Mesendoderm (in vitro differentiated cells): Measurements from ENCODE around the gene MORF4L2.

Experiments used
- DNase-seq: peaks from one replicate; pipeline ENCODE4 v3.0.0; 2013
- H2AK5ac ChIP-seq: 2 replicates; pipeline ENCODE4 v1.6.1; 2013; ENCODE audit warnings: low read length, inconsistent platforms
- H2BK120ac ChIP-seq: 2 replicates; pipeline ENCODE4 v1.6.1; 2013; ENCODE audit warnings: low read depth, mild to moderate bottlenecking, low read length, moderate library complexity, mixed read lengths
- H2BK15ac ChIP-seq: replicated peaks from 2 replicates; pipeline ENCODE4 v1.6.1; 2013; ENCODE audit warnings: low read depth, mild to moderate bottlenecking, moderate library complexity
- H2BK5ac ChIP-seq: 2 replicates; pipeline ENCODE4 v1.6.1; 2013; ENCODE audit warnings: low read length, inconsistent platforms
- H3K18ac ChIP-seq: 2 replicates; pipeline ENCODE4 v1.6.1; 2013; ENCODE audit warnings: mild to moderate bottlenecking, low read length, mixed read lengths
- H3K23ac ChIP-seq: one replicate; pipeline ENCODE4 v1.6.1; 2013; ENCODE audit warnings: low read length
- H3K27ac ChIP-seq: 2 replicates; pipeline ENCODE4 v1.5.1; 2013; ENCODE audit warnings: low read depth, mild to moderate bottlenecking, inconsistent platforms, low read length, moderate library complexity
- H3K27me3 ChIP-seq: 2 replicates; pipeline ENCODE4 v1.6.1; 2013; ENCODE audit warnings: low read length, control low read depth, mild to moderate bottlenecking, inconsistent platforms; ENCODE audit not compliant: insufficient read depth, poor library complexity
- H3K36me3 ChIP-seq: 2 replicates; pipeline ENCODE4 v1.6.1; 2013; ENCODE audit warnings: low read length, inconsistent platforms; ENCODE audit not compliant: control insufficient read depth, insufficient read depth
- H3K4ac ChIP-seq: one replicate; pipeline ENCODE4 v1.6.1; 2013; ENCODE audit warnings: low read depth, mild to moderate bottlenecking, low read length, moderate library complexity
- H3K4me1 ChIP-seq: 2 replicates; pipeline ENCODE4 v1.6.1; 2013; ENCODE audit warnings: low read depth, low read length, inconsistent platforms; ENCODE audit not compliant: control insufficient read depth
- H3K4me2 ChIP-seq: 2 replicates; pipeline ENCODE4 v1.6.1; 2013; ENCODE audit warnings: low read length
- H3K4me3 ChIP-seq: 2 replicates; pipeline ENCODE4 v1.5.1; 2013; ENCODE audit warnings: mild to moderate bottlenecking, low read length
- H3K56ac ChIP-seq: one replicate; pipeline ENCODE4 v1.6.1; 2013; ENCODE audit warnings: low read length
- H3K79me1 ChIP-seq: 2 replicates; pipeline ENCODE4 v1.6.1; 2013; ENCODE audit warnings: low read length, inconsistent platforms
- H3K79me2 ChIP-seq: 2 replicates; pipeline ENCODE4 v1.6.1; 2013; ENCODE audit warnings: mild to moderate bottlenecking, low read length; ENCODE audit not compliant: control insufficient read depth, insufficient read depth
- H3K9ac ChIP-seq: 2 replicates; pipeline ENCODE4 v1.6.1; 2013; ENCODE audit warnings: low read length, inconsistent platforms
- H4K5ac ChIP-seq: one replicate; pipeline ENCODE4 v1.6.1; 2013; ENCODE audit warnings: low read length
- H4K8ac ChIP-seq: one replicate; pipeline ENCODE4 v1.6.1; 2013; ENCODE audit warnings: low read depth, mild to moderate bottlenecking, control low read depth, low read length, moderate library complexity
- WGBS: extraction: QIAGEN DNeasy Blood & Tissue Kit; methylation state at CpG from one replicate; pipeline ENCODE4 v1.1.7; 2013; ENCODE audit warnings: low lambda C conversion rate, missing lambda C conversion rate; ENCODE audit not compliant: insufficient coverage; ENCODE audit errors: extremely low coverage; 5-methylcytosine and 5-hydroxymethylcytosine counted together

Gene MORF4L2

DNA sequence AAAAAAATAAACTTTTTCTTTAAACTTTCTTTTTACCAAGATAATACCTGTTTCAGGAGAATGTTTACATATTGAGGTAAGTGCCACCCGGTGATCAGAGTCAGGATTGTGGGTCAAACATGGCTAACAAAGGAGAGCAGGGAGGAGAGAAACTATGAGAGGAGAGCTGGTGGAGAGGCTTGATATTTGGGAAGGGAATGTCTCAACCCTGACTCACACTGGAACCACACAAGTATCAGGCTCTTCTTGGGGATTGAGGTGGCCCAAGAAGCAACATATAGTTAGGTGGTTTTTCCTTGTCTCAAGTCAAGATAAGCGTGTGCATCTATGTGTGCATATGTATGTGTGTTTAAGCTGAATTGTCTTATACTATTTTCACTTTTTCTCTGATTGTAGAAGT, 51.1 kb downstream of the MORF4L2 start:
- H4K8ac ChIP-seq = no peak overlapping the region
- no peak overlapping the region for H4K5ac ChIP-seq
- no peaks in the 10 kb centered on the region for H3K4me1 ChIP-seq
- no peak overlapping the region for H3K4me2 ChIP-seq
- no peak overlapping the region for H2BK120ac ChIP-seq
- no peak overlapping the region for H2BK5ac ChIP-seq
- no CpG with 5 or more reads among the region's 2 CpGs for WGBS
- no peaks in the 10 kb centered on the region for H3K79me1 ChIP-seq
- H3K9ac ChIP-seq = no peak overlapping the region
- no peak overlapping the region for H3K56ac ChIP-seq
- H3K4me3 ChIP-seq = no peak overlapping the region
- H2AK5ac ChIP-seq = no peak overlapping the region
- no peaks in the 10 kb centered on the region for H3K27me3 ChIP-seq
- no peak overlapping the region for H3K23ac ChIP-seq
- no peaks in the 10 kb centered on the region for H3K36me3 ChIP-seq
- H2BK15ac ChIP-seq = no peak overlapping the region
- H3K4ac ChIP-seq = no peak overlapping the region
- no peak overlapping the region for H3K27ac ChIP-seq
- H3K79me2 ChIP-seq = no peaks in the 10 kb centered on the region
- no peak for DNase-seq
- H3K18ac ChIP-seq = no peak overlapping the region

DNA sequence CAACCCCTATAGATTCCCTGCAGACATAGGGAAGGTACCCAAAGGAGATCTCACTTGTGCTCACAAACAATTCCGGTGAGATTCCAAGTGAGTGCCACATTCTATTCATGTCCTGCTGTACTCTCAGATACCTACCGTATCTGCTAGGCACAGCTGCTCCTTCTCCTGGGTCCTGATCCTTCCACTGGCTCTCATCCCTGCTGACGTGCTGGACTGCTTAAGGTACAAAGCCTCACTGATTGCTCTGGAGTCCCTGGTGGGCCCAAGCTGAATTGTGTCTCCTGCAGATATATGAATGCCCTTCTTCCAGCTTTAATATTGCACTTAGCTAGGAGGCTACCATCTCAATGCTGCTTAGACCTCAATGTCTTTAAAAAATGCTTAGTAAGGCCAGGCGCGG, 55.4 kb downstream of the MORF4L2 start:
- Histone ChIP-seq H2AK5ac (no peak overlapping the region), H3K4ac (no peak overlapping the region), H4K5ac (no peak overlapping the region), H3K18ac (no peak overlapping the region), H4K8ac (no peak overlapping the region), H3K79me2 (no peaks in the 10 kb centered on the region), H3K27me3 (no peaks in the 10 kb centered on the region), H3K79me1 (no peaks in the 10 kb centered on the region), H2BK120ac (no peak overlapping the region), H3K56ac (no peak overlapping the region), H3K4me3 (no peak overlapping the region), H3K9ac (no peak overlapping the region), H3K36me3 (no peaks in the 10 kb centered on the region), H3K4me1 (no peaks in the 10 kb centered on the region), H3K27ac (no peak overlapping the region), H3K4me2 (no peak overlapping the region), H2BK5ac (no peak overlapping the region), H2BK15ac (no peak overlapping the region), H3K23ac (no peak overlapping the region)
- no peak for DNase-seq
- no CpG with 5 or more reads among the region's 5 CpGs for WGBS

DNA sequence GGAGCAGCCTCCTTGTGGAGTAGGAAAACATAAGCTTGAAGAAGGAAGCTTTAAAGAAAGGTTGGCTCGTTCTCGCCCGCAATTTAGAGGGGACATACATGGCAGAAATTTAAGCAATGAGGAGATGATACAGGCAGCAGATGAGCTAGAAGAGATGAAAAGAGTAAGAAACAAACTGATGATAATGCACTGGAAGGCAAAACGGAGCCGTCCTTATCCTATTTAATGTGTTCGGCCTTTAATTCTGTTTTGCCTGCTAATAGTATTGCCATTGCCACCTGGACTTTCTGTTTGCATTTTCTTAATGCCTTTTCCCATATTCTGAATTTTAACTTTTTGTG, 56.4 kb downstream of the MORF4L2 start:
- Histone ChIP-seq H2BK5ac (no peak overlapping the region), H3K36me3 (no peaks in the 10 kb centered on the region), H4K8ac (no peak overlapping the region), H3K27ac (no peak overlapping the region), H3K56ac (peak overlapping the region; percentile 64), H2BK120ac (no peak overlapping the region), H3K27me3 (no peaks in the 10 kb centered on the region), H3K18ac (no peak overlapping the region), H3K4me2 (no peak overlapping the region), H3K9ac (peak overlapping the region; percentile 48), H3K79me2 (no peaks in the 10 kb centered on the region), H3K4me1 (no peaks in the 10 kb centered on the region), H2BK15ac (no peak overlapping the region), H3K23ac (no peak overlapping the region), H3K4me3 (no peak overlapping the region), H3K79me1 (no peaks in the 10 kb centered on the region), H3K4ac (no peak overlapping the region), H2AK5ac (no peak overlapping the region), H4K5ac (no peak overlapping the region)
- no peak for DNase-seq
- WGBS = no CpG with 5 or more reads among the region's 6 CpGs

DNA sequence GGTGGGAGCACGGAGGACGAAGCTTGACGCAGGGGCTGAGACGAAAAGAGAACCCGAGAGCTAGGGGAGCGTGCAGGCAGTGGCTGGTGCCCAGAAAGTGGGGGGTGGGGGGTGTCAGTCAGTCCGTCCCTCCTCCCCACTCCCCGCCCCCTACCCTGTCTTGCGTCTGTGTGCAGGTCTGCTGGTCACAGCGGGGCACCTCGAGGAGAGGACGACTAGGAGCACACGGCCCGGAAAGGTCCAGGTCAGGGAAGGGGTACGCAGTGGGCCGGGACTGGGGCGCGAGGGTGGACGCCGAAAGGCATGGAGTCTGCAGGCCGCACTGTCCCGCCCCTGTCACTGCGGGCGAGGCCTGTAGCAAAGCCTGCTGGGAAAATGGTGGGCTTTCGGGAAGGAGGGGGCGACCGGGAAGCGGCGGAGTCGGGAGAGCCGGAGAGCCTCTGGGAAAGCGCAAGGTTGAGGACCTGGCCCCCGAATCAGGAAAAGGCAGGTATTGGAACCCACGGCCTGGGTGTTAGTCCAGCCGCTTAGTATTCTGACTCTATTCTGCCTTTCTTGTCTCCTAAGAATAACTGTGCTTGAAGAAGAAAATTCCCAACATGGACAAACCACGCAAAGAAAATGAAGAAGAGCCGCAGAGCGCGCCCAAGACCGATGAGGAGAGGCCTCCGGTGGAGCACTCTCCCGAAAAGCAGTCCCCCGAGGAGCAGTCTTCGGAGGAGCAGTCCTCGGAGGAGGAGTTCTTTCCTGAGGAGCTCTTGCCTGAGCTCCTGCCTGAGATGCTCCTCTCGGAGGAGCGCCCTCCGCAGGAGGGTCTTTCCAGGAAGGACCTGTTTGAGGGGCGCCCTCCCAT, 57.0 kb downstream of the MORF4L2 start:
- Histone ChIP-seq H2BK120ac (no peak overlapping the region), H3K36me3 (no peaks in the 10 kb centered on the region), H4K8ac (no peak overlapping the region), H2BK5ac (no peak overlapping the region), H3K23ac (no peak overlapping the region), H3K4me1 (no peaks in the 10 kb centered on the region), H3K79me2 (no peaks in the 10 kb centered on the region), H3K27ac (peak overlapping the region; percentile 89), H3K4me2 (peak overlapping the region; percentile 67), H3K27me3 (no peaks in the 10 kb centered on the region), H3K18ac (peak overlapping the region; percentile 68), H3K4me3 (peak overlapping the region; percentile 61), H3K9ac (peak overlapping the region; percentile 83), H2AK5ac (no peak overlapping the region), H3K4ac (no peak overlapping the region), H2BK15ac (no peak overlapping the region), H4K5ac (no peak overlapping the region), H3K79me1 (no peaks in the 10 kb centered on the region), H3K56ac (peak overlapping the region; percentile 89)
- WGBS = no CpG with 5 or more reads among the region's 49 CpGs
- peak; percentile 88 for DNase-seq

DNA sequence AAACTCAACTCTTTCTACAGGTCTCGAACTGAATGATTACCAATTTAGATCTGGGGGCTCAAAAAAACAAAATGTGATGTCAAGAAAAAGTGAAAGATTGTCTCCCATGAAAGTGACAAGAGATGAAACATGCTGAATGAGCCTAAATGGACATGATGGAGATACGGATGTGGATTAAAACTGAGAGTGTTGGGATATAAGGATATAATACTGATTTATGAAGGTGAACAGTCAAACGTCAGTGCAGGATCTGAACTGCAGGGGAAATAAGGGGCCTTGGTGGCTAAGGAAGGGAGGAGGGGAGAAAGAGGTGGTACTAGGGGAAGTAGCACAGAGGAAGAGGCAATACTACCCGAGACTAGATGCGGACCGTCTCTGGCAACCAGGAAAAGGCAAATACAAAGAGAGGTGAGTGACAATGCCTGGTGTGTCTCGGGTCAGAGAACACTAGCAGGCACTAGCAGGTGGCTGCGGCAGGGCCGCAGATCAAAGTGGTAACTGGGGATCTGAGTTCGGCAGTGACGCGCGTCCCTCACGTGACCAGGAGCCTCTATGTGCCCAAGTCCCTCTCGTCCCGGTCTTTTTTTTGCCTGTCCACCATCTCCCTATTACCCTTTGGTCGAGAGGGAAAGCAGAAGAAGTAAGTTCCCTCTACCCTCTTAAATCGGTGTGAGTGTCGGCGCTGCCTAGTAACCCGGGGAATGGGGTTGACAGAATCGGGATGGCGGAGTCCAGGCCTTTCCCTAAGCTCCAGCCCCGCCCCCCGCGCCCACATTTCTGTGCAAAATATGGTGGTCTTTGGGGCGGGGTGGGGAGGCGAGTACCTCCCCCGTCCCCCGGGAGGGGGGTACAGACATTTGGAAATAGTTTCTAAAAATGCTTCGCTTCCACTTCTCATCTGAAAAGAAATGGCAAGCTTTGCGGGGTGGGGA, 57.8 kb downstream of the MORF4L2 start, which contains the start of gene TCEAL1:
Gene TCEAL1 (plus strand): TSS at position 590 of the 932 bp plus-strand sequence. CDS start 942 bp downstream, outside the sequence.
- H3K18ac ChIP-seq = peak within 1 kb of the TSS; percentile 68
- no peaks in the 10 kb centered on the region for H3K79me2 ChIP-seq
- H3K4me1 ChIP-seq = no peaks in the 10 kb centered on the region
- no peaks in the 10 kb centered on the region for H3K27me3 ChIP-seq
- DNase-seq = peak; percentile 54
- no peak within 1 kb of the TSS for H3K23ac ChIP-seq
- peak within 1 kb of the TSS; percentile 83 for H3K9ac ChIP-seq
- peak within 1 kb of the TSS; percentile 89 for H3K56ac ChIP-seq
- peak within 1 kb of the TSS; percentile 89 for H3K27ac ChIP-seq
- H4K8ac ChIP-seq = no peak within 1 kb of the TSS
- no peak within 1 kb of the TSS for H4K5ac ChIP-seq
- no peaks in the 10 kb centered on the region for H3K36me3 ChIP-seq
- no peak within 1 kb of the TSS for H2BK15ac ChIP-seq
- H3K4ac ChIP-seq = no peak within 1 kb of the TSS
- no CpG with 5 or more reads among the region's 32 CpGs for WGBS
- H2BK120ac ChIP-seq = no peak within 1 kb of the TSS
- peak within 1 kb of the TSS; percentile 67 for H3K4me2 ChIP-seq
- H2AK5ac ChIP-seq = no peak within 1 kb of the TSS
- H3K79me1 ChIP-seq = no peaks in the 10 kb centered on the region
- H3K4me3 ChIP-seq = peak within 1 kb of the TSS; percentile 61
- no peak within 1 kb of the TSS for H2BK5ac ChIP-seq
